Thyroid gland (tissue), 4 donors: ENCODE data around the gene FGF19. TPM values are rescaled to one million over a fixed set of nuclear protein-coding genes. Genes with fewer than 3 reads are reported as not detected.
A peak's percentile ranks its signal among the peaks of the same experiment; 100 is the strongest.

Source experiments
- DNase-seq, 2 donors: peaks; one replicate each; pipeline ENCODE4 v3.0.0-alpha.2; 2019
- H3K27ac ChIP-seq, 3 donors: fragments of 200-600 bp; sonication (generic); 1 replicate in 2 of 3; 2 replicates in 1 of 3; pipeline ENCODE4 v1.5.1; 2016 to 2019; ENCODE audit warnings: mild to moderate bottlenecking in 1 of 3, moderate library complexity in 1 of 3
- H3K27me3 ChIP-seq: fragments of 200-600 bp; sonication (generic); one replicate; pipeline ENCODE4 v1.5.1; 2019
- H3K36me3 ChIP-seq, 2 donors: fragments of 200-600 bp; sonication (generic); one replicate each; pipeline ENCODE4 v1.5.1; 2016 to 2019
- H3K4me1 ChIP-seq, 2 donors: fragments of 200-600 bp; sonication (generic); one replicate each; pipeline ENCODE4 v1.5.1; 2017 to 2019
- H3K4me3 ChIP-seq, 3 donors: fragments of 200-600 bp; sonication (generic); replicated peaks in 1 of 3; 1 replicate in 2 of 3; 2 replicates in 1 of 3; pipeline ENCODE4 v1.5.1; 2016; ENCODE audit warnings: mild to moderate bottlenecking in 1 of 3
- H3K9me3 ChIP-seq: fragments of 200-600 bp; sonication (generic); one replicate; pipeline ENCODE4 v1.5.1; 2017
- CTCF ChIP-seq, 6 experiments: fragments of 200-600 bp in 3 of 6; fragments of 450-650 bp in 3 of 6; sonication (generic) in 3 of 6; IDR thresholded peaks; one replicate each; pipeline ENCODE4 v1.5.1; 2016 to 2019; ENCODE audit warnings: antibody characterized with exemption in 6 of 6, mild to moderate bottlenecking in 2 of 6, inconsistent platforms in 1 of 6, moderate library complexity in 1 of 6
- POLR2A ChIP-seq, 2 donors: fragments of 450-650 bp; IDR thresholded peaks; one replicate each; pipeline ENCODE4 v1.6.1; 2017; ENCODE audit warnings: antibody characterized with exemption in 2 of 2, mild to moderate bottlenecking in 2 of 2, moderate library complexity in 1 of 2
- WGBS, 2 donors: methylation state at CpG; one replicate each; pipeline ENCODE4 v1.1.5; 2017; 5-methylcytosine and 5-hydroxymethylcytosine counted together
- intact Hi-C: fragments of 100-400 bp; cut with DNase I; formaldehyde crosslinking; loops from one replicate; pipeline ENCODE4 v1.15.1; 2023
- total RNA-seq, 4 donors: library from RNA; depleted of rRNA; stranded (reverse); fragments of >200 nt; gene quantifications; one replicate each; pipeline ENCODE4 v1.2.3, GENCODE V29; 2016

The FGF19 gene
- total RNA-seq, 4 donors from 2014 or later, result not detected

- TF ChIP-seq POLR2A (IDR thresholded peaks at IDR 0.05) (no peak), CTCF (IDR thresholded peaks at IDR 0.05) (no peak)
- WGBS, 2 donors, result 61% methylated on average over 6 of the region's 6 CpGs
- Histone ChIP-seq H3K4me1 (peaks cover 17 to 20% of the 10 kb centered on the region in 2 donors), H3K27me3 (no peaks in the 10 kb centered on the region), H3K9me3 (no peaks in the 10 kb centered on the region), H3K4me3 (no peak overlapping the region), H3K36me3 (no peaks in the 10 kb centered on the region), H3K27ac (no peak overlapping the region)
- no peak for DNase-seq
- intact Hi-C loops, result no loop called here
These were observed 40.5 kb downstream of the FGF19 start for GRCh38 chr11:69663326-69663725.

GRCh38 chr11:69662806-69663205 lies 41.0 kb downstream of the FGF19 start:
- WGBS, 2 donors, result 76 to 88% methylated on average over 12 to 13 of the region's 13 CpGs
- H3K36me3 ChIP-seq, result no peaks in the 10 kb centered on the region
- intact Hi-C loops, result no loop called here
- H3K4me3 ChIP-seq, result no peak overlapping the region
- H3K9me3 ChIP-seq, result no peaks in the 10 kb centered on the region
- H3K27ac ChIP-seq, result peak overlapping the region in 2 of 3 donors; percentile 47 to 56
- H3K27me3 ChIP-seq, result no peaks in the 10 kb centered on the region
- peaks cover 17 to 20% of the 10 kb centered on the region in 2 donors for H3K4me1 ChIP-seq
- TF ChIP-seq CTCF (IDR thresholded peaks at IDR 0.05) (no peak), POLR2A (IDR thresholded peaks at IDR 0.05) (no peak)
- DNase-seq, result no peak

DNA sequence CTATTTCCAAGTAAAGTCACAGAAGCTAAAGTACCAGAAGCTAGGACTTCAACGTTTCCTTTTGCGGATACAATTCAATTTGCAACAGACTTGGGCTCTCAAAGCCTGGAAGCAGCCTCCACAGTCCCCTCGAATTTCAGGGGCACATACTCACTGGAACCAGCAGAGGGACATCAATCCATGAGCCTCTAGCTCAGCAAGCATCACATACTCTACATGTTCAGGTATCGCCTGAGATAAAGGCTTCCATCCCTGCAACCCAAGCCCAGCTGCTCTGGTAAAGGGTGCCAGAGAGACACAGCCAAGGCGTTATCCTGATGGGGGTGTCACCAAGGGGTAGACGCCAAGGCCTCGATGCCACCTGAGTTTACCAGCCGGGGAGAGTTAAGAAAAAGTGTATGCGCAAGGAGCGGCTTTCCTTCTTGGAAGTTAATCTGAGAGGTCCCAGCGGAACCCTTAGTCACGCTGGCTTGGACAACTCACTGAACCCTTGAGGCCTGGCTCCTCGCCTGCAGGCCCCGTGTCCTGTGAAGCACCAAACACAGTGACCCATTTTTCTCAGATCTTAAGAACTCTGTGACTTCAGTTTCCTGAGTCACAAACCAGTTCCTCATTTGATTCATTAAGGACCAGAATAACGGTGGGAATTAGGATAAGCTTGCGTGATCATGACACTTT lies 41.7 kb downstream of the FGF19 start:
- peak; percentile 96 for DNase-seq
- H3K4me3 ChIP-seq, result no peak overlapping the region
- TF ChIP-seq CTCF (IDR thresholded peaks at IDR 0.05) (peak in 5 of 6 experiments; percentile 12 to 54 (median 32)), POLR2A (IDR thresholded peaks at IDR 0.05) (no peak)
- no peaks in the 10 kb centered on the region for H3K36me3 ChIP-seq
- no peaks in the 10 kb centered on the region for H3K9me3 ChIP-seq
- intact Hi-C loops, result no loop called here
- 39 to 51% methylated on average over 16 of the region's 16 CpGs for WGBS, 2 donors
- H3K27me3 ChIP-seq, result no peaks in the 10 kb centered on the region
- H3K27ac ChIP-seq, result peak overlapping the region; percentile 56 to 70 (median 58)
- peaks cover 17 to 20% of the 10 kb centered on the region in 2 donors for H3K4me1 ChIP-seq

GRCh38 chr11:69661413-69661715 lies 42.5 kb downstream of the FGF19 start:
- 82 to 87% methylated on average over 10 of the region's 10 CpGs for WGBS, 2 donors
- intact Hi-C loops, result no loop called here
- Histone ChIP-seq H3K9me3 (no peaks in the 10 kb centered on the region), H3K27ac (peak overlapping the region in 2 of 3 donors; percentile 3 to 70), H3K27me3 (no peaks in the 10 kb centered on the region), H3K4me1 (peaks cover 17 to 20% of the 10 kb centered on the region in 2 donors), H3K36me3 (no peaks in the 10 kb centered on the region), H3K4me3 (no peak overlapping the region)
- no peak for DNase-seq
- TF ChIP-seq CTCF (IDR thresholded peaks at IDR 0.05) (no peak), POLR2A (IDR thresholded peaks at IDR 0.05) (no peak)

DNA sequence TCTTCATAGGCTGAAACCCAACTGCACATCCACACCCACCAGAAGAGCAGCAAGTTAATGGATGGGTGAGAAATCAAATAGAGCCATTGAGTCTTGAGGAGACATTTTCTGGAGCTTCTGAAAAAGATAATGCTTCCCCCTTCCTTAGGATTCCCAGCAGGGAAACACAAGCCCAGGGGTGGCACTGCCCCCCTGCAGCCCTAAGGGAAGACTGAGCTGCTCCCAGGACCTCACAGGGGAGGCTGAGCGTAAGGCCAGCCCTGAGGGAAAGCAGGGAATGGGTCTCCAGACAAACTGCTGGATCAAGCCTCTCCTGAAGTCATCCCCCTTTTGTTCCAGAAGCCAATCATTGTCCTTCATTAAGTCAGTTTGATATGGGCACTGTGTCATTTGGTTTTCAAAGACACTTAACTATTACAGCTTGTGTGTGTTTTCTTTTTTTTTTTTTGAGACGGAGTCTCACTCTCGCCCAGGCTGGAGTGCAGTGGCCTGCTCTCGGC lies 43.8 kb downstream of the FGF19 start:
- H3K9me3 ChIP-seq, result no peaks in the 10 kb centered on the region
- intact Hi-C loops, result no loop called here
- no peak overlapping the region for H3K4me3 ChIP-seq
- no peaks in the 10 kb centered on the region for H3K36me3 ChIP-seq
- WGBS, 2 donors, result 95 to 99% methylated on average over 4 of the region's 4 CpGs
- H3K27ac ChIP-seq, result no peak overlapping the region
- TF ChIP-seq POLR2A (IDR thresholded peaks at IDR 0.05) (no peak), CTCF (IDR thresholded peaks at IDR 0.05) (no peak)
- peaks cover 17 to 20% of the 10 kb centered on the region in 2 donors for H3K4me1 ChIP-seq
- no peaks in the 10 kb centered on the region for H3K27me3 ChIP-seq
- no peak for DNase-seq
